ENCODE results near the gene FAT1. TPM values are rescaled to one million over a fixed set of nuclear protein-coding genes. Genes with fewer than 3 reads are reported as not detected.

The FAT1 gene
- total RNA-seq, 1 donor from 2014 or later: 84.3 TPM

DNA sequence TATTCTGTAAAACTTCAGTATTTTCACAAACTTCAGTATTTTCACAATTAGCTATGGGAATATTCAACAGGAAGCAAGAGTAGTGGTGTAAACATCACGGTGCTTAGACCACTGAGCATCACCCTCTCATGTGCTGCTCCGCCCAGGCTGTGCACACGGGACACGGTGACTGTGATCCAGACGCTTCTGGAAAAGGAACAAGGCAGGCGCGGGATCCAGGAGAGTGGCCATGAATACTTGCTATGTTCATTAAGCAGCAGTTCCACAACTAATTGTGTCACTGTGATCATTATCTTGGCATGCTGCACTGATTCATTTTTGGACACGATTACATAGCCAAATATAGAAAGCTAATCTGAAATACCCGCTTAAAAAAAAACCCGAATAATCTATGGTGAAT is 19.6 kb upstream of the FAT1 start:
- TF ChIP-seq, protein P1, sequence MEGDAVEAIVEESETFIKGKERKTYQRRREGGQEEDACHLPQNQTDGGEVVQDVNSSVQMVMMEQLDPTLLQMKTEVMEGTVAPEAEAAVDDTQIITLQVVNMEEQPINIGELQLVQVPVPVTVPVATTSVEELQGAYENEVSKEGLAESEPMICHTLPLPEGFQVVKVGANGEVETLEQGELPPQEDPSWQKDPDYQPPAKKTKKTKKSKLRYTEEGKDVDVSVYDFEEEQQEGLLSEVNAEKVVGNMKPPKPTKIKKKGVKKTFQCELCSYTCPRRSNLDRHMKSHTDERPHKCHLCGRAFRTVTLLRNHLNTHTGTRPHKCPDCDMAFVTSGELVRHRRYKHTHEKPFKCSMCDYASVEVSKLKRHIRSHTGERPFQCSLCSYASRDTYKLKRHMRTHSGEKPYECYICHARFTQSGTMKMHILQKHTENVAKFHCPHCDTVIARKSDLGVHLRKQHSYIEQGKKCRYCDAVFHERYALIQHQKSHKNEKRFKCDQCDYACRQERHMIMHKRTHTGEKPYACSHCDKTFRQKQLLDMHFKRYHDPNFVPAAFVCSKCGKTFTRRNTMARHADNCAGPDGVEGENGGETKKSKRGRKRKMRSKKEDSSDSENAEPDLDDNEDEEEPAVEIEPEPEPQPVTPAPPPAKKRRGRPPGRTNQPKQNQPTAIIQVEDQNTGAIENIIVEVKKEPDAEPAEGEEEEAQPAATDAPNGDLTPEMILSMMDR (IDR thresholded peaks at IDR 0.05): no peak
- Histone ChIP-seq H3K36me3 (no peaks in the 10 kb centered on the region), H3K4me3 (no peak overlapping the region), H3K4me1 (no peaks in the 10 kb centered on the region), H3K9me3 (no peaks in the 10 kb centered on the region), H3K27ac (no peak overlapping the region), H3K27me3 (no peaks in the 10 kb centered on the region)
- DNase-seq: no peak
- ATAC-seq: no peak
- intact Hi-C loops (cut with DNase I): no loop called here

DNA sequence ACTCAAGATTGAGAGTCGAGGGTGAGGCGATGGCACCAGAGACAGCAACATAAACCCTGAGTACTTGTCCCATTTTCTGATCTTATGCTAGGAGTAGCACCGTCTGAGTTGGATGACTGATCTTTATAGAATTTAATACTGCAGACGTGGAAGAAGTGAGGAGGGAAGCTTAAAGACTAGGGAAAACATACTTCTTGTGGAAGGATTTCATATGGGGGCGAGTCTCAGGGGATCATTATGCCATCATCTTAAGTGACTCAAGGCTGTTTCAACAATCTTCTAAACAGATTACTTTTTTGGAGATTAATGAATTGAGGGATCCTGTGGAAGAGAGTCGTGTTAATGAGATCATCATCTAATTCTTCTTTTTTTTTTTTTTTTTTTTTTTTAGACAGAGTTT is 17.2 kb upstream of the FAT1 start:
- H3K36me3 ChIP-seq: no peaks in the 10 kb centered on the region
- no peaks in the 10 kb centered on the region for H3K4me1 ChIP-seq
- H3K4me3 ChIP-seq: no peak overlapping the region
- no peak for DNase-seq
- ATAC-seq: no peak
- TF ChIP-seq, protein P1 (IDR thresholded peaks at IDR 0.05): no peak
- H3K27me3 ChIP-seq: no peaks in the 10 kb centered on the region
- H3K27ac ChIP-seq: no peak overlapping the region
- H3K9me3 ChIP-seq: no peaks in the 10 kb centered on the region
- intact Hi-C loops (cut with DNase I): no loop called here

DNA sequence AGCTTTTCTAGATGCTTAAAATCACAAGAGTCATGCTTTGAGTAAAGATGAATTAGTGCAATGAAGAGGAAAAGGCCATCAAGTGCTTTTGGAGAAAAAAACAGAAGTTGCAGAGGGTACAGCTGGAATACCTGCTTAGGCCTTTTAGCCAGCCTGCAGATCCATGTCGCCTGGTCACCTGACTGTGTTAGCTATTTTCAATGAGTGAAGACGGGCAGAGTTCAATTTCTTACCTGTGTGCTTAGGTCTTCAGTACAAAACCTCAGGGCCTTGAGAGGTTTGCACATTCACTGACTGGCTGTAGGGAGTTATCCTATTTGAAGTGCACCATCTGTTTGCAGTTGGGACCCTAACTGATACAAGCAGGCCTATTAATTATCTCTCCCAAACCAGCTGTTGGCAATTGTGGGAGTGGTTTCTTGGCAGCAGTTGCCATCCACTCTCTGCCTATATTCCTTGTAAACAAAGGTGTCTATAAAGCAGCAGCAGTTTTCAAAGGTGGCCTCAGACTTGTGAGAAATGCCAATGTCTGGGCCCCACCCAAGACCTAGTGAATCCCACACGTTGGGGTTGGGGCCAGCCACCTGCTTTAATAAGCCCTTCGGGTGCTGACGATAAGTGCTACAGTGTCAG is 16.3 kb upstream of the FAT1 start:
- no peaks in the 10 kb centered on the region for H3K36me3 ChIP-seq
- no peak overlapping the region for H3K4me3 ChIP-seq
- DNase-seq (no peak), ATAC-seq (no peak)
- no peak overlapping the region for H3K27ac ChIP-seq
- H3K27me3 ChIP-seq: no peaks in the 10 kb centered on the region
- H3K9me3 ChIP-seq: no peaks in the 10 kb centered on the region
- H3K4me1 ChIP-seq: no peaks in the 10 kb centered on the region
- TF ChIP-seq, protein P1 (IDR thresholded peaks at IDR 0.05): no peak
- intact Hi-C loops (cut with DNase I): no loop called here

DNA sequence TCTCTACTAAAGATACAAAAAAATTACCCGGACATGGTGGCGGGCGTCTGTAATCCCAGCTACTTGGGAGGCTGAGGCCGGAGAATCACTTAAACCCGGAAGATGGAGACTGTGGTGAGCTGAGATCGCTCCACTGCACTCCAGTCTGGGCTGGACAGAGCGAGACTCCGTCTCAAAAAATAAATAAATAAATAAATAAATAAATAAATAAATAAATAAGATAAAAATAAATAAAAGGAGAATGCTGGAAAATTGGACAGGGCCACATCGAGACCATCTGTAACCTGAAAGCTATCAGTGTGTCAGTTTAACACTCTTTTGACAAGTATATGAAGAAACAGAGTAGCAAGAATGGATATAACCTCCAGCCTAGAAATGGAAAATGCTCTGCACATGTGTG is 15.7 kb upstream of the FAT1 start:
- ATAC-seq: no peak
- H3K27ac ChIP-seq: no peak overlapping the region
- TF ChIP-seq, protein P1 (IDR thresholded peaks at IDR 0.05): no peak
- intact Hi-C loops (cut with DNase I): no loop called here
- DNase-seq: no peak
- no peak overlapping the region for H3K4me3 ChIP-seq
- H3K9me3 ChIP-seq: no peaks in the 10 kb centered on the region
- H3K27me3 ChIP-seq: no peaks in the 10 kb centered on the region
- no peaks in the 10 kb centered on the region for H3K36me3 ChIP-seq
- H3K4me1 ChIP-seq: no peaks in the 10 kb centered on the region

DNA sequence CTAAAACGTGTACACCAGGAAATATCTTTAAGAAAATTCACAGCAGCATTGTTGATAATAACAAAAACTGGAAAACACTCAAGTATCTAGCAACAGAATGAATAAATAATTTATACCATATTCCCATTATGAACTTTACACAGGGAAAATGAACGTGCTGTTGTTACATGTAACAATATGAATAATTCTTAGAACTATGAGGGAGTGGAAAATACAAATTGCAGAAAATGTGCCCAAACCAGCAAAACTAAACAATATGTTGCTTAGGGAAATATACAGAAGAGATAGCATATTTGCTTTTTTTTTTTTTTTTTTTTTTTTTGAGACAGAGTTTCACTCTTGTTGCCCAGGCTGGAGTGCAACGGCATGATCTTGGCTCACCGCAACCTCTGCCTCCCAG is 14.8 kb upstream of the FAT1 start:
- Histone ChIP-seq H3K27me3 (no peaks in the 10 kb centered on the region), H3K27ac (no peak overlapping the region), H3K4me1 (no peaks in the 10 kb centered on the region), H3K9me3 (no peaks in the 10 kb centered on the region), H3K36me3 (no peaks in the 10 kb centered on the region), H3K4me3 (no peak overlapping the region)
- no peak for DNase-seq
- TF ChIP-seq, protein P1 (IDR thresholded peaks at IDR 0.05): no peak
- no peak for ATAC-seq
- intact Hi-C loops (cut with DNase I): no loop called here

DNA sequence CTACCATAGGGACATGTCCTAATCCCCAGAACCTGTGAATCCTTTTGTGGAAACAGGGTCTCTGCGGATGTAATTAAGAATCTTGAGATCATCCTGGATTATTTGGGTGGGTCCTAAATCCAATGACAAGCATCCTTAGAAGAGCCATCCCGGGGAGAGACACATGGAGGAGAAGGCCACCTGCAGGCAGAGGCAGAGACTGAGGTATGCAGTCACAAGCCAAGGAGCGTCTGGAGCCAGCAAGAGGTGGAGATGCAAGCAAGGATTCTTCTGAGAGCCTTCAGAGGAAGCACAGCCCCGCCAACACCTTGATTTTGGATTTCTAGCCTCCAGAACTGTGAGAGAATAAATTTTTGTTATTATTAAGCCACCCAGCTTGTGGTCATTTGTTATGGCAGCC is 13.8 kb upstream of the FAT1 start:
- no peaks in the 10 kb centered on the region for H3K9me3 ChIP-seq
- H3K4me1 ChIP-seq: no peaks in the 10 kb centered on the region
- no peaks in the 10 kb centered on the region for H3K36me3 ChIP-seq
- H3K27ac ChIP-seq: no peak overlapping the region
- ATAC-seq (no peak), DNase-seq (no peak)
- TF ChIP-seq, protein P1 (IDR thresholded peaks at IDR 0.05): no peak
- H3K4me3 ChIP-seq: no peak overlapping the region
- intact Hi-C loops (cut with DNase I): no loop called here
- H3K27me3 ChIP-seq: no peaks in the 10 kb centered on the region

Data from upper lobe of right lung (tissue), 1 donor.